Measurements from ENCODE around the gene PARVA. TPM values are rescaled to one million over a fixed set of nuclear protein-coding genes. Genes with fewer than 3 reads are reported as not detected.

Gene PARVA
- polyA plus RNA-seq, 5 donors = 84.7 to 105 (median 89.8) TPM

DNA sequence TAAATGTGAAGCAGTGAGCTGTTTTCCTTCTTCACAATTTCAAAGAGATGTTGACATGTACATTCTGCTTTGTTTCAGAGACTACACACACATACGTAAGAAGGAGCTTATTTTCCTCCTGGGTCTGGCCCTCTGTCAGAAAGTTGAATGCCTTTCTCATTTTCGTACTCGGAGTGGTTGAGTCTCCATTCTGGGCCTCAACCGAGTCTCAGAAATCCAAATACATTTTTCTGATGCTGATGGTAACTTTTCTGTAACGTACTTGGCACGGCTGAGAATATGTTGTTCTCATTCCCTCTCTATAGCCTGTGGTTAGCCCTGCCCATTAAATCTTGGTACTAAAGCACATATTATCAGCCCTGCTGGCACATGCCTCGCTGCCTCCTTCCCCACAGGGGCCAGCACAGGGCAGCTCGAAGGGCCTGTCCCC, 25.3 kb downstream of the PARVA start:
- no peak for DNase-seq

DNA sequence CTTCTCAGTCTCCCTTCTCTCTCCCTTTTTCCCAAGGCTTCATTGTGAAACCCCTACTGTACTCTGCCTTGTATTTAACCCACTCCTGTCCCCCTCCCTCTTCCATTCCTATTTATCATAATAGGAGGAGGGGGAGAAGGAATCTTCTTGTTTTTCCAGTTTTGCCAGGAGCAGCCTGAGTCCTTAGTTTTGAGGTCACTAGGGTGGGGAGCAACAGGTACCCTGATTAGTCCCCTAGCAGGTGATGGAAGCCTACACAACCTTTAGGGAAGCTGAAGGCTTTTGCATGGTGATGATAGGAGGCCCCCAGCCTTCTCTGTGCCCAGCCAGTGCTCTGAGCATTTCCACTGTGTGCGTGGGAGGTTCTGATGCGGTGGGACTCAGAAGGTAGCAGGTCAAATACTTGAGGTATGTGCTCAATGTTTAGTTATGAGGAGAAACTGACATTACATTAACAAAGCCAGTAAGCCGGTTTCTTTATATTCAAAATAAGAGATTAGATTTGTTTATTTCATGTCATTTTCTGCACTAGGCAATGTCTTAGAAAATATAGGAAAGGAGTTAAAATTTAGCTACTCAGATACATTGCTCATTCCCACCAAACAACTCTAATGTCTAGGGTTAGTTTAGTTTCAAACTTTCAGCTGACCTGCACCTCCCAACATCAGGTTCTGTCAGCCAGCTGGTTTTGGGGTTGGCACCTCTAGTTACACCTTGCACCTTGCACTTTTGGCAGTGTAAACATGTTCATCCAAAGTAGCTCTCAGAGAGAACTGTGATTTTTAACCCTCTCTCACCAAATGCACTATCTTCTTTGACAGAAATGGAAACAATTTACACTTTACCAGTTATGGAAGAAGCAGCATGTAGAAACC, 26.0 kb downstream of the PARVA start:
- DNase-seq = no peak

DNA sequence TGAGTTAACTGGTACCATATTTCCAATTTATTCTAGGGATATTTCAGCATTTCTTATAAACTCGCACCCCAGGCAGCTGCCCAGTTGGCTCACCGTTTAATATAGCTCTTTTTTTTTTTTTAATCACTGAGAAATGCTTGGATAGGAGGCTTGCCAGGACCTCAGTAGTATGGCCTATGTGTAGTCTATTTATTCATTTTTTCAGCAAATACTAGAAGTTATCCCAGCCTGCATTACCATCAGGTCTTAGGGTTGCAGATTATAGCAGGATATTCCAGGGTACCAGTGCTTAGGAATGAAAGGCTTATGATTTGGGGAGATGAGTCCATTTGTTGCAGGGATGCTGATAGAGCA, 26.6 kb downstream of the PARVA start:
- no peak for DNase-seq

DNA sequence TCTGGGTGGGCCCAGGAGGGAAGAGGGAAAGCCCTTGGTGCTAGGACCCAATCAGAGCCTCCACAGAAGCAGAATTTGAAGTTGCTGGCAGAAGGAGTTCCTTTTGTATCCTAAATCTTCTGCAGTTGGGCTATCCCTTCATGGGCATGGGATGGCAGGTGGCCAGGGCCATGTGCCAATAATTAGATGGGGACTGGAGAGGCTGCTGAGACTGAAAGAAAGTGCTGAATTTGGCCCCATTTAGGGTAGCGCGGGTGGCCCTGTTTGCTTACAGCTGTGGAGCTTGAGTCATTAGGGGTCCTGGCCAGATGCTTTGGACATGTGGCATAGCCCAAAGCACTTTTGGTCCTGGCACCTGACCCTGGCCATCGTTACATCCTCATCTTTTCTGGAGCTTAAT, 27.1 kb downstream of the PARVA start:
- no peak for DNase-seq

DNA sequence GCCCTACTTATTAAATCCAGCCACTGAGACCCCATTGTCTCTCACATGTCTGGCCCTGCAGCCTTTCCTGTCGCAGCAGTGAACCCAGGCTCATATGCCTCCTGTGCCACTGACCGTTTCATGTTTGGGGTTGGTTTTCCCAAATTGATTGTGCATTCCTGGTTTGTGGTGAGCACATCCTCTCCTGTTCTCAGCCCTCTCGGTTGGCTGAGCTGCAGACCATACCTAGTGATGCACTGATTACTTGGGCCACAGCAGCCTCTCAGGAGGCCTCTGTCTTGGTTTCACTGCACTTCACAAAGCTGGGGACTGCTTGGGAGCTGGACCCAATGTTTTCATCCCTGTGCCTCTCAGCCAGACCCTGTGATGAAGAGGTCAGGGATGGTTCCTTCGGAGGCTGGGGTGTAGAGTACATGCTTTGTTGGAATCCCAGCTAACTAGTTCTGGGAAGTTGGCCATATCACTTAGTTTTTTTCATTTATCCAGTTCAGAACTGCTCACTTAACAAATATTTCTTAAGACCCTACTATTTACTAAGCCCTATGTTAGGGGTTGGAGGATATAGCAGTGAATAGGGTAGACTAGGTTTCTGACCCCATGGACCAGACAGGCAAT, 30.9 kb downstream of the PARVA start:
- no peak for DNase-seq

DNA sequence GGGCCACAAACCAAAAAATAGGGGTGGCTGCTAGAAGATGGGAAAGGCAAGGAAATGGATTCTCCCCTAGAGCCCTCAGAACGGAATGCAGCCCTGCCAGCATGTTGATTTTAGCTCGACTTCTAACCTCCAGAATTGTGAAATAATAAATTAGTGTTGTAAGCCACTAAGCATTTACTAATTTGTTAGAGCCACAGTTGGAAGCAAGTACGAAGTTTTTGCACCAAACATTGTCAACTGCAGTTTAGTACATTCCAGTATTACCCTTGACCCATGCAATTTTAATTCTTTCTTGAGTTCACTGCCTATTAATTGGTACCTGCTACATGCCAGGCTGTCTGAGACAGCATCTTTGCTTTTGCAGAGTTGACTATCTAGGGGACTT, 32.2 kb downstream of the PARVA start:
- DNase-seq = no peak

DNA sequence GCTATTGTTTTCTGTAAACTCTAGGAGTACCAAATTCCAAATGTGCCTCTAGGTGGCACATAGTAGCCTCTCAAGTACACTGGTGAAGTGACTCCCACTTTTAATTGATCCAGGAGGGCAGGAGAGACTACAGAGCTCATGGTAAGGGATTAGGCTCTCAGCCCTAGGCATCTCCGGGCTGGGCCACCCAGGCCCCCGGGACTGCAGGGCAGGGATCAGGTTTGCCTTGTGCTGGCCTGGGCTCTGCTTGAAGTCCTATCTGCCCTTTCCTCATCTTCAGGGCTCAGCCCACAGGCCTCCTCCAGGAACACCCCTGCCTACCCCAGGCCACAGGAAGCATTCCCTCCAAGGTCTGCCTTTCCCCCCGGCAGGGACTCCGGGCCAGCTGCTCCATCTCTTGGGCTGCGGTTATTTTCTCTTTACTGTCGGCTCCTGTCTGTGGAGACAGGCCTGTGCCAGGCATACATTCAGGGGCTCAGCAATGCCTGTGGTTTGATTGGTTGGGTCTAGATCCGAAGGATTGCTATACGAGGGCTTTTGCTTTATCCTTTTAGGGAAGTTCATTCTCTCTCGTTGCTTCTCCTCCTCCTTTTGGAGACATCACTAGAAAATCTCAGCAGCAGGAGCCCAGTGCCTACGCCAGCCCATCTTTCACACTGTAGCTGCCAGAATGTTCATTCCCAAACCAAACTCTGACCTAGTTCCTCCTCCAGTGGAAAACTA, 32.8 kb downstream of the PARVA start:
- DNase-seq = no peak

DNA sequence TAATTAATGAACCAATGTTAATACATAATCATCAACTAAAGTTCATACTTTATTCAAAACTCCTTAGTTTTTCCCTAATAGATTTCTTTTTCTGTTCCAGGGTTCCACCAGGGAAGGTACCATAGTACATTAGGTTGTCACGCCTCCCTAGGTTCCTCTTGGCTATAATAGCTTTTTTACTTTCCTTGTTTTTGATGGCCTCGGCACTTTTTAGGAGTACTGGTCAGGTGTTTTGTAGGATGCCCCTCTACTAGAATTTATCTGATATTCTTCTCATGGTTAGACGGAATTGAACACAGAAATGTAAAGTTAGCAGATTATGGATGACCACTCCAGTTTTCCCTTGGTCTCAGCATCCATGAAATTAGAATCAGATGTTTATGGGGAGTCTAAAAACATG, 34.0 kb downstream of the PARVA start:
- DNase-seq = no peak

DNA sequence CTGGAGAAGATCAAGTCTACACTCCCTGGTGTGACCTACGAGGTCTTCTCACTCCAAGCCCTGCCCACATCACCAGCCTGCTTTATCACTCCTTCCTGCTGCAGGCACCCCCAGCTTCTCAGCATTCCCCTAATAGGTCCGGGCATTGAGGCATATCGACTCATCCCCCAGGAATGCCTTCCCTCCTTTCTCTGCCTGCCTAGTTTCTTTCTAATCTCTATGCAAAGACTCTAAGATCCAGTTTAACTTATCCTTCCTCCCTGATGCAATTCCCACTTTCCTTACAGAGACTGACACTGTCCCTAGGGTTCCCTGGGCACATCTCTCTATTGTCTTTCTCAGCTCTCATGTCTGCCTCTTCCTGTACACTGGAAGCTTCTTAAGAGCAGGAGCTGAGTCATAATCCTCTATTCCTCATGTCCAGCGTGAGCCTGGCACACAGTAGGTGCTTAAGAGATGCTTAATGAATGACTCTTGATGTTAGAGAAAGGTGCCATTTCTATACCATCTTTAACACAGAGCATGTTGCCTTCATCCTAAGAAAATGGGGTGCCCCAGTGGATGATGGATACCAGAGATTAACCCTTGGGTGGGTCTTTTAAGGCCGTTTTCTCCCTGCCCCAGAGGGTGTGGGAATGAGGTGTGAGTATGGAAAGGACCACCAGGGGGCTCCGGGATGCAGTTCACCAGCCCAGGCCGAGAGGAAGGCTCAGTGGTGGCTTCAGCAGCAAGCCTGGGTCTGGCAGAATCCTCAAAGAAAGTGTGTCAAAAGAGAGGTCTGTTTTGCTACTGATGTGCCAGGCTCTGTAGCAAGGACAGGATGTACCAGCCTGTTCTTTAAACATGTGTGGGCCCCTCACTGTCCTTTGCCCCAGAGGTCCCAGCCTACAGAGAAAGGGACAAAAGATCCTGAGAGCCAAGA, 34.7 kb downstream of the PARVA start:
- peak in 1 of 2 donors; percentile 64 for DNase-seq

DNA sequence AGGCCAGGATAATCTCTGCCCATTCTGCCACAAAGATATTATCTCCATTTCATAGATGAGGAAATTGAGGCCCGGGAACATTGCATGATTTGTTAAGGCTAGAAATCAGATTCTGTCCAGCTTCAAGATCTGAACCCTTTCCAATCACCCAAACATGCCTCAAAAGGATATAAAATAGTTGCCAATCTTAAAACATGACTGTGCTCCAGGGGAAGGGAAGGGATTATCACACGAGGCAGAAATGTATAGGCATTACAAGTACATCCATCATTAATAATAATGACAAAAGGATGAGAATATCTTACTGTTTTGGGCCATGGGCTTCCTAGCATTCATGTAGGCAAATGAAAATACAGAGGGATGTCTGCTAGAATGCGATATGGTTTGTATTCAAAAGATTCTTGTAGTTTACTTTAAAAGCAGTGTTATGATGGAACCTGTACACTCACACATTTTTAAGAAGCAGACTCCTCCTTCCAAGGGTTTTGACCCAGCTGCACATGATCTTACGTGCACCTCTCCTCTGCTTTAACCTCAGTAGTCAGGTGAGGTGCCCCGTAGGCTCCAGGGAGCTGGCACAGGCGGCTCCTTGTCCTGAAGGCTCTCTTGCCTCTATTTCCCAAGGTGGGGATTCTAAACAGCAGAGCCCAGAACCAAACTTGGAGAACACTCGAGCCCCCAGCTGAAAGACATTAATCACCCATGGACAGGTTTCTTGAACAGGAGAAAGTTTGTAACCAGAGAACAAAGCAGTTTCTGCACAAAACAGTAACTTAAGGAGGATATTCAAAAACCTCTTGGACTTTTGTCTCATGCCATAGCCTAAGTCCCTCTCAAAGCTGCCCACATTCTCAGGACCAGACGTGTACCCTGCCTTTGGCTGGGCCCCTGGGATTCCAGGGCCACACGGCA, 36.0 kb downstream of the PARVA start:
- no peak for DNase-seq

DNA sequence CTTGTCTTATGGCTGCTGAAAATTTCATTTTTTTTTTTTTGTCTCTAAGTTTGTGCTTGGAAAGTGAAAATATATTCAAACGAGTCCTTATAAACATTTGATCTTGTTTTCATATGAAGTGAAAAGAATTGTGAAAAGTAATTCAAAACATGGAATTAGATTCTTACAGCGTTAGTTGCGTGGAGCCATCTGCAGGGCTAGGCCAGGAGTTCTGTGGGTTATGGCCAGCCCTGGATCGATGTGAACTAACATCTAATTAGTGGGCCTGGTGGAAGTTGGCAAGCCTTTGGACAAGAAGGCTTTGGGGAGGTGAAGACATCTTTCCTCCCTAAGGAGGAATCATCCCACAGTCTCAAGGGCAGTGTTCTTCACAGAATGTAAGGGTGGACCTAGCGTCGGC, 37.2 kb downstream of the PARVA start:
- DNase-seq = no peak

DNA sequence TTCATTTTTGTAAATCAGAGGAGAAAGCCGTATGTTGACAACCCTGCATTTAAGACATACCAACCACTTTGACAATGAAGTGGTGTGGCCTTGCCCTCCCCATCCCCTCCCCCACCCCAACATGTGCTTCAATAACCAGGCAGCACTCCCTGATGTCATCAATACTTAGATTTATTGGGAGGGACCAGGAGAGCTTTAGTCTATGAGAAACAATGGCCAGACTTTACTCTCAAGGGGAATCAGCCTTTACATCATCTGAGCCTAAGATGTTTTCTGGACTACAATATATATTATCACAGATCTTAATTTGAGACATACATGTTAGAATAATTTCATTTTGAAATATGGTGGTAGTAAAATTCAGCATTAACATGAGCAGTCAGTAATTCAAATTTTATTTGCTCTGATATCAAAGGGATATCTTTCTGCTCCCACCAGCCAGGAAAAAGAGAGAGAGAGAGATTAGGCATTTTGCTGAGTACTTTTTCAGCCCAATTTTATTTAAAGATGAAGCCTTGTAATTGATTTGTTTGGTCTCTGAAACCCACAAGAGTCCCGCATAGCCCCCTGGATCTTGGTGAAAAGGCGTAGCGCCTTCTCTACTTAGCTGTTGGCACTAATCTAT, 38.1 kb downstream of the PARVA start:
- DNase-seq = no peak

DNA sequence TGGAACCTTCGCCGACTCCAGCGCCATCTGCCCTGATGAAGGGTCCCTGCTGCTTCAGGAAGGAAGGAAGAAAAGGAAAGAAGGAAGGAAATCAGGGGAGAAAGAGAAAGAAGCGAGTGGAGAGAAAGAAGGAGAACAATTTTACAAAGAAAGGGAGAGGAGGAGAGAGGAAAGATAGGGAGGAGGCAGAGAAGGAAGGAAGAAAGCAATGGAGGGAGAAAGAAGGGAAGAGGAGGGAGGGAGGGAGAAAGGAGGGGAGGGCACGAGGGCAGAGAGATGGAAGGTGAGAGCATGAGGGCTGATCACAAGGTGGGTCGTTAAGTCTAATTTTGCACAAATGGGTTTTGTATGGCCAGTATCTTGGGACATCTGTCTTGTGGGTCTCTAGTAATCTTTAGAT, 39.2 kb downstream of the PARVA start:
- DNase-seq = no peak

DNA sequence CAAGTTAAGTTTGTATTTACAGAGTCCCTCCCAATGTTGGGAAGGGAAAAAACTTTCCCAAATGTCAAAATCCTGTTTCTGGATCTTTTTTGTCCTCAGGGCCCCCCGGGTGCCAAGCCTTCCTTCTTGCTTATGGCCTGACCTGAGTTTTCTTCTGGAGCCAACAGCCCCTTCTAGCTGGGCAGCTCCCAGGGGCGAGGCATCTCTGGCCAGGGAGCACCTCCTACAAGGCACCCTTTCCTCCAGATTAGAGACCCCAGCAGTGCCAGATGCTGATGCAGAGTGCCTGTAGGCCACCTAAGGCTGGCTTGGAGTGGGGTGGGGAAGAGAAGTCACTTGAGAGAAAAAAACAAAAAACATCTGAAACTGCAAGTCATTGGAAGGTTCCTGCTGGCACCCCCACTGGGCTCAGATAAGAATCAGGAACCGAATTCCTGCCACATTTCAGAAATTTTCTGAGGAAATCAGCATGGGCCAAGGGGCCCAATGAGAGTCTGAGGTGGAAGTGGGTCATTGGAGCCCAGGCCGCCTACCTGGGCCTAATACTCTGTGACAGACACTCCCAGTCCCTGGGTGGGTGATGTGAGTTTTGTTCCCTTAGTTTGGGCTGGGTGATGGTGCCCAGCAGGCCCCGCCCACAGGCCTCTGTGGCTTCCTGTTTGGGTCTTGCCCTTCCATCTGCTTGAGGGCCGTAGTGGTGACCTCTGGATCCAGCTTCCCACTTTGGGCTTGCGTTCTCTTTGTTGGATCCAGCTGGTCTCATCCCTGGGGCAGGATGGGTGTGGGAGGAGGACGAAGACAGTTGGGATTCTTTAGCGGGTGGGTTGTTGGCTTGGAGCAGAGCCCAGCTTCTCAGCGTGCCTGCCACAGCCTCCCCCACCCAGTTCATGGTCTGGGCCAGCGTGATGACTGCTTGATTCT, 40.6 kb downstream of the PARVA start:
- no peak for DNase-seq

DNA sequence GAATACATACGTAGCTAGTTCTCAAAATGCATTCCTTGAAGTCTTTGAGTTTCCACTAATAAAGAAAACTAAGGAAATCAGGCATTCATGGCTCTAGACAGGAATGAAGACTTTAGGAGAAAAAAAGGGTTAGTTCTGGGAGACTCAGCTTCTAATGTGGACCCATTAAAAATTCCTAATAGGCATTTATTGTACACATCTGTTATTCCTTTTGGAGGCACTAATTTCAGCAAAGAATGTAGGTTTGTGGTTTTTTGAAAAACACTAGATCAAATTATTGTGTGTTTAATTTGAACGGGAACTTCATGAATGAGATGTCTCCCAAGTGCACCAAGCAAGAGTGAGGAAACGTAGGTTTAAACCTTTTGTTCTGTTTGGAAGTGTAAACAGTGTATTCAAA, 42.7 kb downstream of the PARVA start:
- no peak for DNase-seq

DNA sequence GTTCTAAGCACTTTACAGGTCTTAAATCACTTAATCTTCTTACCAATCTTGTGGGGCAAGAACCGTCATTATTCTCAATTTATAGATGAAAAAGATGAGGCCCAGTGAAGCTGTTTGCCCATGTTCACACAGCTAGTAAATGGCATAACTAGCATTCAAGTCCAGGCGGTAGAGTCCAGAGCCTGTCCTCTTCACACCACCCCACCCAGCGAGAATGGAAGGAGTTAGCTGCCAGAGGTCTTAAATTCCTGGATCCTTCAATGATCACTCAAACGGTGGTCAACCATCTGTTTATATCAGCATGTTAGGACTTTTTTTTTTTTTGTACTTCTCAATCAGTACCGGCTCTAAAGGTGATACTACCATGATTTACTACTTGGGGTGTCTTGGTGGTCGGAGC, 43.3 kb downstream of the PARVA start:
- no peak for DNase-seq

DNA sequence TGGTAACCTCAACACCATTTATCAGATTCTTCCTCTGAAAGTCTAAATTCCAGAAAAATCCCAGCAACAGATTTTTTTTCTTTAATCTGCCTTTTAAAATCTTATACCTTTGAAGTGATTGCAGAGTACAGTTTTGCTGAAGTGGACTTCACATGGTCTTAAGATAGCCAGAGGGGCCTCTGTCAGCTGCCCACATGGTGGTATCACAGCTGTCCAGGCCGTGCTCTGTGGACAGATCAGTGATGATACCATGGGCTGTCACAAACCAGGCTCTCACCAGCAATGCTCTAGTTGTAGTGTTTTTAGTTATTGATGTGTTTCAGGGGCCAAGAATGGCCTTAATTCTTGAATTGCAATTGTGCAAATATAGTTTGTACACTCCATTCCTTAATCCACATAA, 44.0 kb downstream of the PARVA start:
- no peak for DNase-seq

DNA sequence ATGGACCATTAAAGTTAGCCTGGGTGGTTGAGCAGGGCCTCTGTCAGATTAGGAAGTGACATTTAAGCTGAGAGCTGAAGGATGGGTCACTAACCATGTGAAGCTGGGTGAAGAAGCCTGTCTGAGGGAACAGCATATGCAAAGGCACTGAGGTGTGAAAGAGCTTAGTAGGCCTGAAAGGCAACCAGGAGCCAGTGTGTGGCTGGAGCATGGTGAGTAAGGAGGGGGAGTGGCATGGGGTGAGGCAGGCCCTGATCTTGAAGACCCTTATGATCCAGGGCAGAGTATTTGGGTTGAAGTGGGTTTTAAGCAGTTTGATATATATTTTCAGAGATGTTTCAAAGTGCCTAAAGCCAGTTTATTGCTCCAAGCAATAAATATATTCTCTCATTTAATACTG, 48.8 kb downstream of the PARVA start:
- no peak for DNase-seq

DNA sequence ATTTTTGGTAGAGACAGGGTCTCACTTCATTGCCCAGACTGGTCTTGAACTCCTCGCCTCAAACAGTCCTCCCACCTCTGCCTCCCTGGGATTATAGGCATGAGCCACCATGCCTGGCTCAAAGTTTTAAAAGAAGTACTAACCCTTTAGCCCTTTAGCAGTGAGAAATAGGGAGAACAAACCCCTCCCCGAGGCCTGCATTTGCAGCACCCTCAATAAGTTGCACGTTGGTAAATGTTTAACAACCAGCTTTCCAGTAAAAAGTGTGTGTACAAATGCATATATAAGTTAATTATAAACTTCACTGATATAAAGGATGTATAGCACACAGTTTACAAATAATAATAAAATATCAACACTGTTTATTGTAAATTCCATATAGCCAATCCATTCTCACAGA, 51.8 kb downstream of the PARVA start:
- DNase-seq = no peak

Data from right lung (tissue), 5 donors.